Hematopoietic multipotent progenitor cell treated with erythropoietin and hydrocortisone succinate and interleukin-3 and kit ligand, for 4 days (in vitro differentiated cells): ENCODE results near the gene ATP2A1.
"Not testable (repeated sequence)": the region's sequence is repeated elsewhere in the genome, so short reads cannot be mapped to it uniquely, and the experiment has no call there.

Source experiments
- DNase-seq: peaks from one replicate; pipeline ENCODE4 v3.0.0-alpha.2; 2015

ATP2A1 gene

DNA sequence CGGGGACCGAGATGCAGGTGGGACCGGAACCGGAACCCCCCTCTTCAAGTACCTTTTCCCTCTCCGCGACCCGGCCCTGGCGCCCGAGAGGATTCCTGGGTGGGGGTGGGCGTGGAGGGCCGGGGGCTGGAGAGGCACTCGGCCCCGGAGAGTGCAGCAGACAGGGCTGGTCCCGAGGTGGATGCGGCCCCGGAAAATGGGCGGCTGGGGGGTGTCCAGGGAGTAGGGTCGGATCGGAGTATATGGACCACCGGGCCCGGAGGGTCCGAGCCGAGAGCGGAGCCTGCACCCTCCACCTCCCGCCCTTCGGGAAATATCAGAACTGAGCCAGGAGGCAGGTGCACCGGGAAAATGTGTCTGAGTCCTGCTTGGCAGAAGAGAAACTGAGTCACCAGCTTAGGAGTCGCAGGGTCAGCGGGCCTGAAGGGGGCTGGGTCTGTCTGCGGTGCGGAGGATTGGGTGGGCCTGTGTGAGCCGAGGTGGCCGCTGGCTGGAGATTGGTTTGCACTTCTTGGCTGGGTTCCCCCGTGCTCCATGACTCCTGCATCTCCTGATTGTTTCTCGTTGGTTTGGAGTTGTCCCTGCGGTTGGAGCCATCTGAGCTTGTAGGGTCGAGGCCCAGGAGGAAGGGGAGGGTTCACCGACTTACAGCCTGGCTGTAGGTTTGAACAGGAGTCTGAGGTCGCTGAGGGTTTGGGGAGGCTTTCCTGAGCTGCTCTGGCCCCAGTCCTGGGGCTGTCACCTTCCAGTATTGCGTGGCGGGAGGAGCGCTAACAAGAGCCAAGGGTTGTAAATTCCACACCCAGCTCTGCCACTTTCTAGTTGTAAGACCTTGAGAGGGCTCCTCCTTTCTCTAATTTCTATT is 14.1 kb upstream of the ATP2A1 start:
- peak; percentile 48 for DNase-seq

DNA sequence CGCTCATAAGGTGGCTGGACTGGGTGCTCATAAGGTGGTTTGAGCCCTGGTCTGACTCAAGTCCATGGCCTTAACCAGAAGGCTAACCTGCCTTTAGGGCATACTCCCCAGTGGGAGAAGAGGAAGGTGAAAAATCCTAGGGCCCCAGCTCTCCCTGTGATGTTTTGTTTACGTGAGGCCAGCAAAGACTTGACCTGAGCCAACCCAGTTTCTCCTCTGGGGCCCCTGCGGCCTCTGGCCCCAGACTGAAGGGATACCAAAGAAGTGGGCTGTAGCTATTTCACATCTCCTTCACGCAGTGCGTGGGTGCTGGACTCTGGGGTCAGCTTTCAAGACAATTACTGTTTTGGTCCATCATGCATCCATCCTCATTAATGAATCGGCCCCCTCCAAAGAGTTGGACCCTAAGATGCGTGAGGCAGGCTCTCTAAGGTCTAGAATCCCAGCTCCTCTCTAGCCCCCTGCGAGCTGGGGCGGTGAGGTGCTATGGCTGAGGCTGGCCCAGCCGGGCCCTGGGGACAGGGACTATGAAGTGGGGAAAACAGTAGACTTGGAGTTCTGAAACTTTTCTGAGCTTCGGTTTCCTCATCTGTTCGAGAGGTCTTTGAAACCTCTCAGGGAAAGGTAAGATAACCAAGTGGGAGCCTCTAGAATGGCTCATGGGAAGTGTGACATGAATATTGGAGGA is 13.1 kb upstream of the ATP2A1 start:
- DNase-seq, result no peak

DNA sequence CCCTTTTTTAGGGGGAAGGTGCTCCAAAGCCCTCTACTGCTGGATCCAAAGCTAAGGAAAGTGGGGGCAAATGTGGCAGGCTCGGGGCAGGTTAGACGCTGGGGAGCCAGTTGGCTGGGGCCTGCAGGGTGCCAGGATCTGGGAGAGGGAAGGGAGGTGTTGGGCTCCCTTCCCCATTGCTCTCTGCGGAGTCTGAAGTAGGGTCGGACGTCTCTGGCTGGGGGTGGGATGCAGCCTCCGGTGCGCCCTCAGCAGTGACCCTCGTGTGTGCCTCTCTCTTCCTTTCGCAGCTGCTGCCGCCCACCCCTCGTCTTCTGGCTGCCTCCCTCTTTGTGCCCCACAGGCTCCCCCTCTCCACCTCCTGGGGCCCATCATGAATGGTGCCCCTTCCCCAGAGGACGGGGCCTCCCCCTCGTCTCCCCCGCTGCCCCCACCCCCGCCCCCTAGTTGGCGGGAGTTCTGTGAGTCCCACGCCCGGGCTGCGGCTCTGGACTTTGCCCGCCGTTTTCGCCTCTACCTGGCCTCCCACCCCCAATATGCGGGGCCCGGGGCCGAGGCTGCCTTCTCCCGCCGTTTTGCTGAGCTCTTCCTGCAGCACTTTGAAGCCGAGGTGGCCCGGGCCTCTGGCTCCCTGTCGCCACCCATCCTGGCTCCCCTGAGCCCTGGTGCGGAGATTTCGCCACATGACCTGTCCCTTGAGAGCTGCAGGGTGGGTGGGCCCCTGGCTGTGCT is 12.4 kb upstream of the ATP2A1 start:
- no peak for DNase-seq

DNA sequence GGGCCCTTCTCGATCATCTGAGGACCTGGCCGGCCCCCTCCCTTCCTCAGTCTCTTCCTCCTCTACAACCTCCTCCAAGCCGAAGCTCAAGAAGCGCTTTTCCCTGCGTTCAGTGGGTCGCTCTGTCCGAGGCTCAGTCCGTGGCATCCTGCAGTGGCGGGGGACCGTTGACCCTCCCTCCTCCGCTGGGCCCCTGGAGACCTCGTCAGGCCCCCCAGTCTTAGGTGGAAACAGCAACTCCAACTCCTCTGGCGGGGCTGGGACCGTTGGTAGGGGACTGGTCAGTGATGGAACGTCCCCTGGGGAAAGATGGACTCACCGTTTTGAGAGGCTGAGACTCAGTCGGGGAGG is 11.9 kb upstream of the ATP2A1 start:
- no peak for DNase-seq

DNA sequence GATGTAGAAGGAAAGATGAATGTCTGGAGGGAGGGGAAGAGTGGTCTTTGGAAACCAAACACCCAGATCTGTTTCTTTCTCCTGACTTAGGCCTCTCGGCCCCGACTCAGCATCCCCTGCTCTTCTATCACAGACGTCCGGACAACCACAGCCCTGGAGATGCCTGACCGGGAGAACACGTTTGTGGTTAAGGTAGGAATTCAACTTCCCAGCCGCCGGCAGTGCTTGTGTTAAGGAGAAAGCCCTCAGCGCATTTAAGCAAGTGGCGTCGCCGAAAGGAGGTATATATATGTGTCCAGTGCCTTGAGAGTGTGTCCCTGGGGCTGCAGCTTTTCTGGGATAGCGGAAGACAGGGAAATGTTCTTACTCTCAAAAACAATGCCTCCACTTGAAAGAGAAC is 11.0 kb upstream of the ATP2A1 start:
- DNase-seq, result no peak

DNA sequence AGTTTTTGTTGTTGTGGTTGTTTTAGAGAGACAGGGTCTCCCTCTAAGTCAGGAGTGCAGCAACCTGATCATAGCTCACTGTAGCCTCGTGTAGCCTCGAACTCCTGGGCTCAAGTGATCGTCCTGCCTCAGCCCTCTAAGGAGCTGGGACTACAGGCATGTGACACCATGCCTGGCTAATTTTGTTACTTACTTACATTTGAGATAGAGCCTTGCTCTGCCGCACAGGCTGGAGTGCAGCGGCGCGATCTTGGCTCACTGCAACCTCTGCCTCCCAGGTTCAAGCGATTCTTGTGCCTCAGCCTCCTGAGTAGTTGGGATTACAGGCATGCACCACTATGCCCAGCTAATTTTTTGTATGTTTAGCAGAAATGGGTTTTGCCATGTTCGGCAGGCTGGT is 10.6 kb upstream of the ATP2A1 start:
- not testable (repeated sequence) for DNase-seq

DNA sequence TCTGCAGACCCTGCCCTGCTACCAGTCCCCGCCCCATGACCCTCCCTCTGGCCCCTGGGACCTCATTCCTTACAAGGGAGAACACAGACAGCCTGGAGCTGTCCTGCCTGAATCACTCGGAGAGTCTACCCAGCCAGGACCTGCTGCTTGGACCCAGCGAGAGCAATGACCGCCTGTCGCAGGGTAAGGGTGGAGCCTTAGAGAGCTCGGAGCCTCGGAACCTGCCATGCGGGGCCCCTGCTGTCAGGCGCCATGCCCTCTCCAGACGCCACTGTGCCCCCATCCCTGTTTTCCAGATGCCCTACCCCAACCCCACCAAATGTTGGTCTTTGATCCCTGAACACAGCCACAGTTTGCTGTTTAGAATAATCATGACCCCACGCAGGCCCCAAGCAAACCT is 9.1 kb upstream of the ATP2A1 start:
- DNase-seq, result no peak

DNA sequence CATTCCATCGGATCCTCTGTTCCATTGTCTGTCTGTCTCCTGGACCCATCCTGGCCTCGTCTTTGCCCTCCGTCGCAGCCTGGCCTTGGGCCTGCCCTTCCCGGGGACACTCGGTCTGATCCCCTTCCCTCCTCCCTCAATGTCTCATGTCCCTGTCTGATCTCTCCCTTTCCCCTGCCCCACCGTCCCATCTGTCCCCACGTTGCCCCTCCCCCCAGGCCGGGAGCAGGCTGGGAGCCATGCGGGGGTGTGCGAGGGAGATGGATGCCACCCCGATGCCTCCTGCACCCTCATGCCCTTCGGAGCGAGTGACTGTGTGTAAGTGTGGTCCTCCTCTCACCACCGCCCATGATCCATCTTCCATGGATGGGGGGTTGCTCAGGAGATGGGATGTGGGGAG is 5.3 kb upstream of the ATP2A1 start:
- DNase-seq, result no peak

DNA sequence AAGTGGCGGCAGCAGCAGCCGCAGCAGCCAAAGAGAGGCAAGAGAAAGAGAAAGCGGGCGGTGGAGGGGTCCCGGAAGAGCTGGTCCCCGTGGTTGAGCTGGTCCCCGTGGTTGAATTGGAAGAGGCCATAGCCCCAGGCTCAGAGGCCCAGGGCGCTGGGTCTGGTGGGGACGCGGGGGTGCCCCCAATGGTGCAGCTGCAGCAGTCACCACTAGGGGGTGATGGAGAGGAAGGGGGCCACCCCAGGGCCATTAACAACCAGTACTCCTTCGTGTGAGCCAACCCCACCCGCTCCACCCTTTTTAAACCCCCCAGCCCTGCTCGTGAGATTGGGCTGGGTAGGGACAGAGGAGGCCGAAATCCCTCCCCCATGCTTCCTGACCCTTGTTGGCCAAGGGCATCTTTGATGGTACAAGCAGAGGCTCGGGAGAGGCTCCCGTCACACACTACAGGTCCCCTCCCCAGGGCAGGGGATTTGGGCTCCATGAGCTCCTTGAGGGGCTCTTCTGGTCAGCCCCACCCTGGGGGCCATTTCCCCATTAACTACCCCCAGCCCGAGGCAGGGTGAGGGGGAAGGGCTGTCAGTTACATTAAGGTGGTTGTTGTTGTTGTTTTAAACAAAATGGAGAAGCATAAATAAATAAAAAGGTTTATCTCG is 4.6 kb upstream of the ATP2A1 start:
- DNase-seq, result peak; percentile 74

DNA sequence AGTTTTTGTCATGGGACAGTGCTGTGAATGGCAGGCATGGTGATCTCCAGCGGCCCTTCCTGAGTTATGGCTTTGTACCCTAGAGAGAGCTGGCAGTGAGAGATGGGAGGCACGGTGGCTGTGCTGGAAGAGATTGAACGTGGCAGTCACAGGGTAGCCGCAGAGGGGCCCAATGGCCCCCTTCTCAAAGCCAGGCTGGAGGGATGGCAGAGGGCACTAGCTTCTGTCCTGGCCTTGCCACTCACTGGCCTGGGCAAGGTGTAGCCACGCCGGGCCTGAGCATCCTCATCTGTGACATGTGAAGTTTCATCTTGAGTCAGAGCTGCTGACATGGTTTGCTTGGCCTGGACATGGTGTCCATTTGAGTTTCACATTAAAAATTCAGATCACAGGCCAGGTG is 3.9 kb upstream of the ATP2A1 start:
- no peak for DNase-seq

DNA sequence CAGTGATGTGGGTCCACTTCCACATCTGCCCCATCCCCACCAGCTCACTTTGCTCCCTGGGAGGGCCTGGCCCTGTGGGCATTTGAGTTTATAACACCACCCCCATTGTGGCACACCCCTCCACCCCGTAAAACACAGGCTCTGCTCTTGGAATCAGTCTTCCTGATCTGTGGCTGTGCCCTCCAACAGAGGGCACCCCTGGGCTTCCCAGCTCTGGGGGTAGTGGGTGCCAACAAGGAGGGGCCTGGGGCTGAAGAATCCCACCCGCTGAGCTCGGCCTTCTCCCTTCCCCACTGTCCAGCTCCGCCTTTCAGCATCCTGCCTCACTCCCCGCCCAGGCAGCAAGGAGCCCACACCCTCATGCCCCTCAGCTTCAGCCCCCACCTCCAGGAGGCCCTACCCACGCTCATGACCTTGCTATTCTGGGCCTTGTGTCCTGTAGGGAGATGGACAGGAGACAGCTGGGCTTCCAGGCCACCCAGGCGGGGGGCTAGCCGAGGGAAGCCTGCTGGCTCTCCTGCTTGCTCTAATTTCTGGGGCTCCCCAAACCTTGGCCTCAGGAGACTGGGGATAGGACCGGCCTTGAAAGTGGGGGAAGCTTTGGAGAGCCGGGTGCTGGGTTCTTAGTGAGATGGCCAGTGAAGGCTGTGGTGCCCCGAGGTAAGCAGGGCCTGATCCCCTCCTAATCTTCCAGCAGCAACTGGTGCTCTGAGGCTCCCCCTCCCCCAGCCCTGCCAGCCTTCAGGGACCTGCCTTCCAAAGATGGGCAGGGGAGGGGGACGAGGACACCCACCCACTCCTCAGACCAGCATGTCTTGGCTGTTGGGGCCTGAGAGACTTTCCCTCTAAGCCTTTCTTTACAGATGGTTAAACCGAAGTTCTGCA is 2.9 kb upstream of the ATP2A1 start:
- DNase-seq, result no peak

DNA sequence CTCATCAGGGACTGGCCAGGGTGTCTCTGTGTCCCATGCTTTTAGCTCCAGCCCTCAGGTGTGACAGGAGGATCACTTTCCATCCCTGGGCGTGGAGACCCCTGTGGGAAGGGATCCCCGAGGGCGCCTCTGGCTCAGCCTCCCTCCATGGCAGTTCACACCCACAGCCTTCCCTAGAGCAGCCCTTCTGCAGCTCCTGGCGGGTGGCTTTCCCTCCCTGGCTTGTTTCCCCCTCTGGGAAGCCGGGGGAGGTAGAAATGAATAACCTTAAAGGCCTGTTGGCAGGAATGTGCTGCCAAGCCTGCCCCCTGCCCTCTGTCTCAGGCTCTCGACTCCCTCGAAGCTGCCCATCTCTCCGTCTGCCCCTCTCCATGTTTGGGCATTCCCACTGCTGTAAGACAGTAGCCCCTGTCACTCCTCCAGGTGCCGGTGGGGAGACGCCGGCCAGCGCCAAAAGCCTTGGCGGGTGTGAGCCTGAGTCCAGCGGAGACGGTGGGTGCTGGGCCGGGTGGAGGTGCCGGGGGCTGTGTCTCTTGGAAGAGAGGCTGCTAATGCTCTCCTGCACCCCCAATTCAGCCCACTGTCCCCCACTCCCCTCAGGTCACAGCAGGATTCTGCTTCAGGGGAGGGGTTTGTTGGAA is 2.1 kb upstream of the ATP2A1 start:
- DNase-seq, result no peak

DNA sequence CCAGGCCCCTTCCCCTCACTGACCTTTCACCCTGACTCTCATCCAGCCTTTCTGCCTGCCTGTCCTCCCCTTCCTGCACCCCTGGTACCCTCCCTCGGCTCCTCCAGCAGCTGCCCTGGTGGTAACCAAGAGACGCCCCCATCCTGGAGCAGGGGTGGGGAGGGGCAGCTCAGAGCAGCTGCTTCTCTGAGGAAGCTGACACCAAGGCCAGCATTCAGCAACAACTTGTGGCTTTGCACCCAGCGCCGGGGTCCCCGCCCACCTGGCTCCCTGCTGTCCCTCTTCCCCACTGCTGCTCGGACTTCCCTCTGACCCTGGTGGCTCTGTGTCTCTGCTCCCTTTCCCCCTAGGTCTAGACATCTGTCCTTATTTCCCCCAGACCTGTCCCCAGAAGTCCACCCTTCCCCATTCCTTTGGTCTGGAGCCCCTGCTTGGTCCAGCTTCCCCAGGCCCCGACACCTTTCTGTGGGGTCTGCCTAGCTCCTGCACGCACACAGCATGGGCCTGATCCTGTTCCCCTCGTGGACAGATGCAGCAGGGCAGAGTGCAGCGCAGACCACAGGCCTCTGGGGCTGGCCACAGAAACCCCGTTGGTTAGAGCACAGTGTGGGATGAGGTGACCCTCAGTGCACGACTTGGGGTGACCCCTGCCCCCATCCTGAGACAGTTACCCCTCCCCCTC is 1.2 kb upstream of the ATP2A1 start:
- no peak for DNase-seq

DNA sequence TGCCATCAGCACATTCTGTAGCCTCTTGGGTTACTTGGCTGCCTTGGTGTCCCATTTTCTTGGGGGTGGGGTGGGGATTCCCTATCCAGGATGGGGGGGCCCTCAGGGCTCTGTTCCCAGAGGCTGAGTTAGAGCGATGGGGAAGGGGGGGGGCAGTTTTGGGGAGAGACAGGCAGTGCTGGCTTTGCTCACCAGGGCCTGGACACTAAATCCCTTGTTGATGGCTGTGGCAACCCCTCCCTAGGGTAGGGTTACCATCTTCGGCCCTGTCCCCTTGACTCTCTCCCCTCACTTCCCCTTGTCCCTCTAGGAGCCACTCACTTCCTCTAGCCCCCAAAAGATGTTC is 660 bp upstream of the ATP2A1 start:
- DNase-seq, result no peak

DNA sequence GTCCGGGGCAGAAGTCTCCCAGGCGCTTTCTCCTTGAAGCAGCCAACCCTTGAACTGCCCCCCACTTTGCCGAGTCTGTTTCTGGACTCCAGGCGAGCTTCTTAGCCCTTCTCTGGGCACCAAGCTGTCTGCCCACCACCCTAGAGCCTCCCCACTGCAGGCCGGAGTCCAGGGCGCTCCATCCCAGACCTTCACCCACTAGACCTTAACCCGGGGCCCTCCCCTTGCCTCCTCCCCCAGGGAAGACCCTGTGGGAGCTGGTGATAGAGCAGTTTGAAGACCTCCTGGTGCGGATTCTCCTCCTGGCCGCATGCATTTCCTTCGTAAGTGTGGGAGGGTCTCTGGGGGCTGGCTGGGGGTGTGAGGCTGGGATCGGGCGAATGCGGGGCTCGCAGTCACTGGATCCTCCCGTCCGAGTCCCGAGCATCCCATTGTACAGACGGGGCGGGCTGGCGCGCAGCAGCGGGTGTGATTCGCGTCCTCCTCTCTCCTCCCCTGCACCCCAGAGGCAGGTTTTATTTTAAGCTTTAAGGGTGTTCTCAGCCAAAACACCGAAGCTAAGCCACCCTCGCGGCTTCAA is 1.1 kb downstream of the ATP2A1 start:
- DNase-seq, result no peak

DNA sequence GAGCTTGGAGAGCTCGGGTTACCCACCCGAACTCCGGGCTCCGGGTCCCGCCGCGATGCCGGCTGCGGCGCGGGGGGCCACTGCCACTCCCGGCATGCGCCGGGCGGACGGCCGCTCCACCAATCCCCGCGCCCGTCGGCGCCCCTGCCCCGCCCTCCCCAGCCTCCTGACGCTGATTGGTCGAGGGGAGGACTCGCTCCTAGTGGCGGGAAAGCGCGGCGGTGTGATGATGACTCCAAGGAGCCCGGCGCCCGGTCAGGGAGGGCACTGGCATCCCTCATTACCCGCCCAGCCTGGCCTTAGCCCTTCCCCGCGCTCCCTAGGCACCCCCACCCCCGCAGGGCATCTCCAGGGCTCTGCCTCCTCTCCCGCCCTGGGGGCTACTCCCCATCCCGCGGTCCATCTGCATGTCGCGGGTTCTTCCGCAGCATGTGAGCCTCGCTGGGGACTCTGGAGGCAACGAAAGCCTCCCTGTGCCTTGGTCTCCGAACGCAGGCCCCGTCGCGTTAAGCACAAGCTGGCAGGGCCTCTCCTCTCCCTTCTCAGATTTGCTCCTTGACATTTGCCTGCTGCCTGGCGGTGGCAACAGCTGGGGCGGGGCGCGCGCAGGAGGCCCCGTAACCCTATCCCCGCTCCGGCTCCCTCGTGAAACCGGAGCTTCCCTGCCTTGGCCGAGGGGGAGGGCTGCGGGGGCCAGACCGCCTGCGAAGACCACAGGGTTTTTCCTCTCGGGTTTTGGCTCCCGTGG is 1.7 kb downstream of the ATP2A1 start:
- DNase-seq, result peak; percentile 94

DNA sequence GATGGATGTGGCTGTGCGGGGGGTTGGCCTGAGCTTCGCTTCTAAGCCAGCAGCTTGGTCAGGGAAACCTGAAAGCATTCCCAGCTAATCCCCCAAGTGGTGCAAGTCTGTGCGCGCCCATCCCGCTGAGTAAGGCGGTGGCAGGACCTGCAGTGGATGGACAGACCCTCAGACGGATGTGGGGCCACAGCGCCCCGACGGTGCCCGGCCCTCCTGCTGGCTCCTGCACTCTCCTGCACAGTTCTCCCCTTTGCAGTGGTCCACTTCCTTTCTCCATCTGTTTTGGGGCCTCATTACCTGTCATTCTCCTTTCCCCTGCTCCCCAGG is 2.3 kb downstream of the ATP2A1 start:
- no peak for DNase-seq

DNA sequence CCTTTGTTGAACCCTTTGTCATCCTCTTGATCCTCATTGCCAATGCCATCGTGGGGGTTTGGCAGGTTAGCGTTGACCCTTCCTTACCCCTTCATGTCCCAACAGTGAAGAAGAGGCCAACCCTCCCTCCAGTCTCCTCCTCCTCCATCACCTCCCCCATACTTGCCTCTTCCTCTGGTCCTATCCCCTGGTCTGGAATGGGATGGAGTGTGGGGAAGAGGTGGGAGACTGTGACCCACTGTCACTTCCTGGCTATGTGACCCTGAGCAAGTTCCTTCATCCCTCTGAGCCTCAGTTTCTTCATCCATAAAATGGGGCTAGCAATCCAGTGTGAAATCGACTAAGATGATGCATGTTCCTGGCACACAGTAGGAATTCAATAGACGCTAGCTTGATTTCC is 2.7 kb downstream of the ATP2A1 start:
- DNase-seq, result no peak

DNA sequence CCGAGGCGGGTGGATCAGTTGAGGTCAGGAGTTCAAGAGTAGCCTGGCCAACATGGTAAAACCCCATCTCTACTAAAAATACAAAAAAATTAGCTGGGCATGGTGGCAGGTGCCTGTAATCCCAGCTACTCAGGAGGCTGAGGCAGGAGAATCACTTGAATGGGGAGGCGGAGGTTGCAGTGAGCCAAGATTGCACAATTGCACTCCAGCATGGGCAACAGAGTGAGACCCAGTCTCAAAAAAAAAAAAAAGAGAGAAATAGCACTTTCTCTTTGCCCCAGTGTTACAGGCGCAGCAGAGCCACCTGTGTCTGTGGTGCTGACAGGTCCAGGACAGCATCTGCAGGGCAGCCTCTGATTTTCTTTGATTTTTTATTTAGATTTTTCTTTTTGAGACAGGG is 3.3 kb downstream of the ATP2A1 start:
- DNase-seq, result not testable (repeated sequence)

DNA sequence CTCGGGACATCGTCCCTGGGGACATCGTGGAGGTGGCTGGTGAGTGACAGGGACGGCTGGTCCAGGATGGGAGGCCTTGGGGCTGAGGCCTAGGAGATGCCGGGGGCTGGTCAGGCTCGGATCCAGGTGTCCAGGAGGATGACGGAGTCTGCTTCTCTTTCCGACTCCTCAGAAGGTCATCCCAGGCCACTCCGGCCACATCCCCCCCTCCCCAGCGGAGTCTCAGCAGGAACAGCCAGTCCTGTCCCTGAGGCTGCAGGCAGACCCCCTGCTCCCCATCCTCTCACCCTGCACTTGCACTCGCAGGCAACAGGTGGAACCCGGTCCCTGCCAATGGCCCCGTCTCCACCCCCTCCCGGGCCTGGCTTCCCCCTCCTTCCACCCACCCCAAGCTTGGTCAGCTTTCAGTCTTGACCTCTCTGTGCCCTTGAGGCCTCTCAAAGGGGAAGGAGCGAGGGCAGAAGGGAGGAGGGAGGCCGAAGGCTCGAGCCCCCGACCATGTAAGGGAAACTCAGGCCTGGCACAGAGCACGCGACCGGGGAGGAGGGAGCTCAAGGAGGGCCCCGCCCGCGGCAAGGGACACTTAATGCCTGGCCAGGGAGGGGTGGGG is 4.4 kb downstream of the ATP2A1 start:
- no peak for DNase-seq
